Mesendoderm (in vitro differentiated cells): ENCODE measurements around the gene FAM131B.
A peak's percentile ranks its signal among the peaks of the same experiment; 100 is the strongest.
"Not testable (repeated sequence)": the region's sequence is repeated elsewhere in the genome, so short reads cannot be mapped to it uniquely, and the experiment has no call there.

Experiments
- DNase-seq: peaks from one replicate; pipeline ENCODE4 v3.0.0; 2013
- H2AK5ac ChIP-seq: 2 replicates; pipeline ENCODE4 v1.6.1; 2013; ENCODE audit warnings: low read length, inconsistent platforms
- H2BK120ac ChIP-seq: 2 replicates; pipeline ENCODE4 v1.6.1; 2013; ENCODE audit warnings: low read depth, mild to moderate bottlenecking, low read length, moderate library complexity, mixed read lengths
- H2BK15ac ChIP-seq: replicated peaks from 2 replicates; pipeline ENCODE4 v1.6.1; 2013; ENCODE audit warnings: low read depth, mild to moderate bottlenecking, moderate library complexity
- H2BK5ac ChIP-seq: 2 replicates; pipeline ENCODE4 v1.6.1; 2013; ENCODE audit warnings: low read length, inconsistent platforms
- H3K18ac ChIP-seq: 2 replicates; pipeline ENCODE4 v1.6.1; 2013; ENCODE audit warnings: mild to moderate bottlenecking, low read length, mixed read lengths
- H3K23ac ChIP-seq: one replicate; pipeline ENCODE4 v1.6.1; 2013; ENCODE audit warnings: low read length
- H3K27ac ChIP-seq: 2 replicates; pipeline ENCODE4 v1.5.1; 2013; ENCODE audit warnings: low read depth, mild to moderate bottlenecking, inconsistent platforms, low read length, moderate library complexity
- H3K27me3 ChIP-seq: 2 replicates; pipeline ENCODE4 v1.6.1; 2013; ENCODE audit warnings: low read length, control low read depth, mild to moderate bottlenecking, inconsistent platforms; ENCODE audit not compliant: insufficient read depth, poor library complexity
- H3K36me3 ChIP-seq: 2 replicates; pipeline ENCODE4 v1.6.1; 2013; ENCODE audit warnings: low read length, inconsistent platforms; ENCODE audit not compliant: control insufficient read depth, insufficient read depth
- H3K4ac ChIP-seq: one replicate; pipeline ENCODE4 v1.6.1; 2013; ENCODE audit warnings: low read depth, mild to moderate bottlenecking, low read length, moderate library complexity
- H3K4me1 ChIP-seq: 2 replicates; pipeline ENCODE4 v1.6.1; 2013; ENCODE audit warnings: low read depth, low read length, inconsistent platforms; ENCODE audit not compliant: control insufficient read depth
- H3K4me2 ChIP-seq: 2 replicates; pipeline ENCODE4 v1.6.1; 2013; ENCODE audit warnings: low read length
- H3K4me3 ChIP-seq: 2 replicates; pipeline ENCODE4 v1.5.1; 2013; ENCODE audit warnings: mild to moderate bottlenecking, low read length
- H3K56ac ChIP-seq: one replicate; pipeline ENCODE4 v1.6.1; 2013; ENCODE audit warnings: low read length
- H3K79me1 ChIP-seq: 2 replicates; pipeline ENCODE4 v1.6.1; 2013; ENCODE audit warnings: low read length, inconsistent platforms
- H3K79me2 ChIP-seq: 2 replicates; pipeline ENCODE4 v1.6.1; 2013; ENCODE audit warnings: mild to moderate bottlenecking, low read length; ENCODE audit not compliant: control insufficient read depth, insufficient read depth
- H3K9ac ChIP-seq: 2 replicates; pipeline ENCODE4 v1.6.1; 2013; ENCODE audit warnings: low read length, inconsistent platforms
- H4K5ac ChIP-seq: one replicate; pipeline ENCODE4 v1.6.1; 2013; ENCODE audit warnings: low read length
- H4K8ac ChIP-seq: one replicate; pipeline ENCODE4 v1.6.1; 2013; ENCODE audit warnings: low read depth, mild to moderate bottlenecking, control low read depth, low read length, moderate library complexity
- WGBS: extraction: QIAGEN DNeasy Blood & Tissue Kit; methylation state at CpG from one replicate; pipeline ENCODE4 v1.1.7; 2013; ENCODE audit warnings: low lambda C conversion rate, missing lambda C conversion rate; ENCODE audit not compliant: insufficient coverage; ENCODE audit errors: extremely low coverage; 5-methylcytosine and 5-hydroxymethylcytosine counted together

FAM131B gene

GRCh38 chr7:143407287-143408251, 45.1 kb upstream of the FAM131B start:
- no peaks in the 10 kb centered on the region for H3K27me3 ChIP-seq
- peak overlapping the region; percentile 96 for H3K4me3 ChIP-seq
- H3K79me2 ChIP-seq, result peaks cover 32% of the 10 kb centered on the region
- H4K8ac ChIP-seq, result no peak overlapping the region
- peak overlapping the region; percentile 93 for H3K27ac ChIP-seq
- H4K5ac ChIP-seq, result no peak overlapping the region
- peak overlapping the region; percentile 99 for H3K56ac ChIP-seq
- H3K4me2 ChIP-seq, result peak overlapping the region; percentile 64
- H3K18ac ChIP-seq, result peak overlapping the region; percentile 52
- peak overlapping the region; percentile 89 for H3K23ac ChIP-seq
- peak overlapping the region; percentile 97 for H3K9ac ChIP-seq
- peak overlapping the region; percentile 96 for H2BK5ac ChIP-seq
- H2BK15ac ChIP-seq, result no peak overlapping the region
- H3K4me1 ChIP-seq, result peaks cover 29% of the 10 kb centered on the region
- no peak overlapping the region for H3K4ac ChIP-seq
- H3K36me3 ChIP-seq, result no peaks in the 10 kb centered on the region
- peaks cover 16% of the 10 kb centered on the region for H3K79me1 ChIP-seq
- peak overlapping the region; percentile 93 for H2AK5ac ChIP-seq
- DNase-seq, result peak; percentile 71
- no CpG with 5 or more reads among the region's 13 CpGs for WGBS
- no peak overlapping the region for H2BK120ac ChIP-seq

- DNase-seq, result peak; percentile 90
- Histone ChIP-seq H3K9ac (peak overlapping the region; percentile 54), H3K36me3 (peaks cover 5% of the 10 kb centered on the region), H3K4ac (no peak overlapping the region), H3K27ac (peak overlapping the region; percentile 69), H2BK5ac (peak overlapping the region; percentile 91), H3K27me3 (no peaks in the 10 kb centered on the region), H3K79me1 (peaks cover 19% of the 10 kb centered on the region), H3K4me1 (peaks cover 26% of the 10 kb centered on the region), H2AK5ac (peak overlapping the region; percentile 45), H2BK15ac (no peak overlapping the region), H2BK120ac (no peak overlapping the region), H3K18ac (peak overlapping the region; percentile 0), H3K56ac (peak overlapping the region; percentile 74), H3K4me3 (peak overlapping the region; percentile 12), H3K23ac (no peak overlapping the region), H4K8ac (no peak overlapping the region), H3K79me2 (peaks cover 36% of the 10 kb centered on the region), H3K4me2 (peak overlapping the region; percentile 71), H4K5ac (no peak overlapping the region)
- no CpG with 5 or more reads among the region's 3 CpGs for WGBS
Observed at GRCh38 chr7:143406002-143406357, 43.5 kb upstream of the FAM131B start.

- Histone ChIP-seq H3K23ac (peak overlapping the region; percentile 11), H3K4me3 (peak overlapping the region; percentile 12), H2BK120ac (no peak overlapping the region), H4K5ac (no peak overlapping the region), H2BK15ac (no peak overlapping the region), H3K36me3 (peaks cover 7% of the 10 kb centered on the region), H3K4ac (no peak overlapping the region), H3K4me2 (peak overlapping the region; percentile 71), H3K27me3 (no peaks in the 10 kb centered on the region), H4K8ac (no peak overlapping the region), H3K79me1 (peaks cover 19% of the 10 kb centered on the region), H3K56ac (peak overlapping the region; percentile 74), H3K4me1 (peaks cover 24% of the 10 kb centered on the region), H3K27ac (peak overlapping the region; percentile 69), H2AK5ac (peak overlapping the region; percentile 45), H3K79me2 (peaks cover 36% of the 10 kb centered on the region), H3K9ac (peak overlapping the region; percentile 54), H3K18ac (peak overlapping the region; percentile 0), H2BK5ac (peak overlapping the region; percentile 79)
- no CpG with 5 or more reads among the region's 9 CpGs for WGBS
- peak; percentile 65 for DNase-seq
Observed at GRCh38 chr7:143405173-143406001, 42.9 kb upstream of the FAM131B start.

GRCh38 chr7:143402233-143402632, 39.7 kb upstream of the FAM131B start:
- not testable (repeated sequence) for H2BK15ac ChIP-seq, H3K56ac ChIP-seq, H2BK5ac ChIP-seq, H3K27me3 ChIP-seq, H3K4me2 ChIP-seq, H2BK120ac ChIP-seq, H4K8ac ChIP-seq, H3K23ac ChIP-seq, H3K18ac ChIP-seq, H3K4me3 ChIP-seq, DNase-seq, H3K27ac ChIP-seq, H2AK5ac ChIP-seq, H3K4ac ChIP-seq, H3K9ac ChIP-seq, H4K5ac ChIP-seq
- no CpG with 5 or more reads among the region's 4 CpGs for WGBS
- Histone ChIP-seq H3K4me1 (peaks cover 19% of the 10 kb centered on the region), H3K79me1 (peaks cover 22% of the 10 kb centered on the region), H3K79me2 (peaks cover 26% of the 10 kb centered on the region), H3K36me3 (peaks cover 22% of the 10 kb centered on the region)

GRCh38 chr7:143401265-143401664, 38.8 kb upstream of the FAM131B start:
- WGBS, result no CpG with 5 or more reads among the region's 12 CpGs
- H2AK5ac ChIP-seq, result no peak overlapping the region
- peaks cover 17% of the 10 kb centered on the region for H3K79me2 ChIP-seq
- H2BK5ac ChIP-seq, result no peak overlapping the region
- H3K9ac ChIP-seq, result no peak overlapping the region
- no peak overlapping the region for H3K27ac ChIP-seq
- peaks cover 15% of the 10 kb centered on the region for H3K79me1 ChIP-seq
- no peak overlapping the region for H3K56ac ChIP-seq
- peaks cover 24% of the 10 kb centered on the region for H3K36me3 ChIP-seq
- H3K23ac ChIP-seq, result no peak overlapping the region
- H3K4me3 ChIP-seq, result no peak overlapping the region
- no peak overlapping the region for H3K4ac ChIP-seq
- no peak overlapping the region for H3K4me2 ChIP-seq
- H2BK15ac ChIP-seq, result no peak overlapping the region
- H3K27me3 ChIP-seq, result no peaks in the 10 kb centered on the region
- H4K8ac ChIP-seq, result no peak overlapping the region
- H3K18ac ChIP-seq, result no peak overlapping the region
- H3K4me1 ChIP-seq, result peaks cover 10% of the 10 kb centered on the region
- no peak for DNase-seq
- H2BK120ac ChIP-seq, result no peak overlapping the region
- H4K5ac ChIP-seq, result no peak overlapping the region
